VCaP (cell line): ENCODE data around the gene MMP15.

Source experiments
- H3K27ac ChIP-seq: fragments of 450-650 bp; 2 replicates; pipeline ENCODE4 v1.5.1; 2017
- TF ChIP-seq, protein P1 (sequence below): fragments of 450-650 bp; conservative IDR thresholded peaks from 2 replicates; pipeline ENCODE4 v1.5.1; 2017; ENCODE audit warnings: mild to moderate bottlenecking, moderate library complexity

MMP15 gene

DNA sequence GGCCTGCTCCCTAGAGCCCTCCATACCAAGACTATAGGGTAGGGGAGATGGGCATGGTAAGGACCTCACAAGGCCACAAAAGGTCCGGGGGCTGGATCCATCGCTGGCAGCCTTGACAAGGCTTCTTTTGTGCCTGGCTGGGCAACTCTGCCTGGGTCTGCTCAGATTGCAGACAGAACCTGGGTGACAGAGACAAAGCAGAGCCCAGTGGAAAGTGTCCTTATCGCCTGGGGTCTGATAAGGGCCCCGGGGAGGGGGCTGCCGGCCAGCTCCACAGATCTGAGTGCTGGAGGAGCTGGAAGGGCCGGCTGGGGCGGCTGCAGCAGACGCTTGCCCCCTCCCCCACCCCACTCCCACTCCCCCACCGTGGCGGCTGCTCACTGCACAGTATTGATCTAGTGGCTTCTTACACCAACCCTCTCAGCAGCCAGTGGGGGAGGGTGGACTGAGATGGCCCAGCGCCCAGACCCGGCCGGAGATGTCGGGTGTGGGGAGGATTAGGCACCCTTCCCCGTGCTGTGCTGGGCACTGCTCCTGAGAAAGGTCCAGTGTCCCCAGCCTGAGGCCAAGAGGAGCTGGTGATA, 7.2 kb downstream of the MMP15 start:
- TF ChIP-seq, protein P1, sequence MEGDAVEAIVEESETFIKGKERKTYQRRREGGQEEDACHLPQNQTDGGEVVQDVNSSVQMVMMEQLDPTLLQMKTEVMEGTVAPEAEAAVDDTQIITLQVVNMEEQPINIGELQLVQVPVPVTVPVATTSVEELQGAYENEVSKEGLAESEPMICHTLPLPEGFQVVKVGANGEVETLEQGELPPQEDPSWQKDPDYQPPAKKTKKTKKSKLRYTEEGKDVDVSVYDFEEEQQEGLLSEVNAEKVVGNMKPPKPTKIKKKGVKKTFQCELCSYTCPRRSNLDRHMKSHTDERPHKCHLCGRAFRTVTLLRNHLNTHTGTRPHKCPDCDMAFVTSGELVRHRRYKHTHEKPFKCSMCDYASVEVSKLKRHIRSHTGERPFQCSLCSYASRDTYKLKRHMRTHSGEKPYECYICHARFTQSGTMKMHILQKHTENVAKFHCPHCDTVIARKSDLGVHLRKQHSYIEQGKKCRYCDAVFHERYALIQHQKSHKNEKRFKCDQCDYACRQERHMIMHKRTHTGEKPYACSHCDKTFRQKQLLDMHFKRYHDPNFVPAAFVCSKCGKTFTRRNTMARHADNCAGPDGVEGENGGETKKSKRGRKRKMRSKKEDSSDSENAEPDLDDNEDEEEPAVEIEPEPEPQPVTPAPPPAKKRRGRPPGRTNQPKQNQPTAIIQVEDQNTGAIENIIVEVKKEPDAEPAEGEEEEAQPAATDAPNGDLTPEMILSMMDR = no peak
- peak overlapping the region; percentile 63 for H3K27ac ChIP-seq

DNA sequence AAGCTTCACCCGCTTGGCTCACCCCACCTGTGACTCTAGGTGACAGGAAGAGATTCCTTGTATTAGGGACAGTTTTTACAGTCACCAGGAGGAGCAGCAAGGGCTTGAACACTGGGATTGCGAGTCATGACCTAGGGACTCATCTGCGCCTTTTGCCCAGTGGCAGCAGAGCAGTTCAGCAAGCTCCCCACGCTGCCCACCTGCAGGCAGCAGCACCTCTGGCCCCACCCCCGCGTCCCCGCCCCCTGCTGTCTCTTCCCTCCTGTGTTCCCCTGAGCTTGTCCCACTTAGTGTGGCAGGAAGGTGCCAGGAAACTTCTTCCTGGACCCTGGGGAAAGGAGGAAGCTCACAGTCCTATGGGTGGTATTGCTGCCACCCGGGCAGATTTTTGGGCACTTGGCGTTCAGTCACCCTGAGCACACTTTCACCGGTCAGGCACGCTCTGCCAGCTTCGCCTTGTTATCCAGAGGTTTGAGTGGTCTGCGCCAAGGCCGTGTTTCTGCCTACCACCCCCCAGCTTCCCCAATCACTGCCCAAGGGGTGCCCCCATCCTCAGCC, 8.7 kb downstream of the MMP15 start:
- H3K27ac ChIP-seq = no peak overlapping the region
- TF ChIP-seq, protein P1 = no peak

DNA sequence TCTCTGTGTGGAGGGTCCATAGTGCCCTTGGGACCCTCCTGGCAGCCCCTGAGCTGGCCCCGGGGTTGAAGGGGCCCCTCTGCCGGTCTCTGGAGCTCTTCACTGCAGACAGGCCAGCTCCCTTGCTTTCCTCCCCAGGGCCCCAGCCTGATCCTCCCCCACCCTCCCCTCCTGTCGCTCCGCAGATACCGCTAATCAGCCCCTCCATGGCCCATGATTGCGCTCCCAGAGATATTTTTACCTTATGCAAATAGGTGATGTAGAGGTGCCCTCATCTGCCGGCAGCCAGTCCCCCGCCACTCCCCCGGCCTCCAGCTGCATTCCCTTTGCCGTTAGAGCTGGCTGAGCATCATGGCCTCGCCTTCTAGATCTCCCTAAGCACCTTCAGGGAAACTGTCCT, 9.2 kb downstream of the MMP15 start:
- TF ChIP-seq, protein P1 = no peak
- H3K27ac ChIP-seq = no peak overlapping the region

DNA sequence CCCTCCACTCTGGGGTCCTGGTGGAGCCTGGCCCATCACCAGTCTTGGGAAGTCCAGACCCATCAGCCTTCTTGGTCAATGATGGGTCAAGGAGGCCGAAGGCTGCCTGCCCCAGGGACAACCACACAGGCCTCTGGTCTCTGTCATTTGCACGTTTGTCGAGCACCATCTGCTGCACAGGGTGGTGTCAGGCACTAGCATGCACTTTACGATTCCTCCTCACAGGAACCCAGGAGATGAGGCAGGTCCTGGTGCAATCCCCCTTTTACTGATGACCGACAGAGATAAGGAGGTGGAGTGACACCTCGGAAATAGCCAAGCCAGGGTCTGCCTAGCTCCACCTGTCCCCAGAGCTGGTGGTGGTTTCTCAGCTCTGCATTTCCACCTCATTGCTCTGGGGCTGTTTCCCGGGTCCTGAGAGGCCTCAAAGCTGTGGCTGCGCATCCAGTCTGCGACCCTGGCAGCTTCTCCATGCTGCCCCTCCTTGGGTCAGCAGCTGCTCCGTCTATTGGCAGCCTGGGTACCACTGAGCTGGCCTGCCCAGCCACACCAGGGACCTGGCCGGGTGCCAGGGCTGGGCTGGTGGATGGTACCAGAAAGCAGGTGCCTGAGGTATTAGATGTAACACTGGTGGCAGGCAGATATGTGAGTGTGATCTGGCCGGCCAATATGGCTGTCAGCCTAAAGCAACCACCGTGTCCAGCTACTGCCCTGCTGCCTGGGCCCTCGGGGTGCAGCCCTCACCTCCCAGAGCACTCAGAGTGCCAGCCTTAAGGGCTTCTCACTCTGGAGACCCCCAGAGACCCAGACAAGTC, 10.0 kb downstream of the MMP15 start:
- H3K27ac ChIP-seq = no peak overlapping the region
- TF ChIP-seq, protein P1 = no peak

DNA sequence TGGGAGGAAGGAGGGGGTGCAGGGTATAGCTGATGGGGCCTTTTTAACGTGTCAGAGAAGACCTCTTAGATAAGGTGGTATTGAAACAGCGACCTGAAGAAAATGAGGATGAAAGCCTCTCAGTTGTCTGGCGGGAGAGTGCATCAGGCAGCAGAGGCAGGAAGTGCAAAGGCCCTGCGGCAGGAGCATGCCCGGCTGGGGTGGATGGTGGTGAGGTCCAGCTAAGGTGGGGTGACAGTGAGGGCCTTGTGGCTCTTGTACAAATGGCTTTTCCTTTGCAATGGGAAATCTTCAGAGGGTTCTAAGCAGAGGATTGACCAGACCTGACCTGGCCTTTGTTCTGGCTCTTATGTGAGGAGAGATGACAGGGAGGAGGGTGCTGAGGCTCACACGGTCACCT, 11.4 kb downstream of the MMP15 start:
- H3K27ac ChIP-seq = no peak overlapping the region
- TF ChIP-seq, protein P1 = no peak

DNA sequence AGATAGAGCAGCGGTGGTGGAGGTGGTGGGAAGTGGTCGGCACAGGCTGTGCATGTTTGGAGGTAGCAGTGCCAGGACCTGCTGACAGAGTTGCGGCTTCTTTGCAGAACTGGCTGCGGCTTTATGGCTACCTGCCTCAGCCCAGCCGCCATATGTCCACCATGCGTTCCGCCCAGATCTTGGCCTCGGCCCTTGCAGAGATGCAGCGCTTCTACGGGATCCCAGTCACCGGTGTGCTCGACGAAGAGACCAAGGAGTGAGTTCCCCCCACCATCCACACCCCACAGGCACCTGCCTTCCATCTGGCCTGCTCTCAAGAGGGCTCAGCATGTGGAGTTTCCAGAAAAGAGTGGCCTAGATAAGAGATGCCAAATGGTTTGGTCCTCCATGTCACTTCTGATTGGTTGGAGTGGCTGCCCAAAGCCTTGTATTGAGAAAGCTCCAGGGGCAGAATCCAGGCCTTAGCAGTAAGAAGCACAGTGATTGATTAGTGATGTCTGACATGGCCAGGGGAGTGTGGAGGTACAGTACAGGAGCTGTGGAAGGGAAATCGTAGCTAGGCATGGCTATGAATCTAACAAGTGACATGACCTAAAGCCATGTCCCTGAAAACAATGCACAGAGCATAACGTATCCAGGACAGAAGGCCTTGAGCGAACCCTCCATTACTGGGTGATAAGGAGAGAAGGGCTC, 12.0 kb downstream of the MMP15 start:
- TF ChIP-seq, protein P1 = no peak

DNA sequence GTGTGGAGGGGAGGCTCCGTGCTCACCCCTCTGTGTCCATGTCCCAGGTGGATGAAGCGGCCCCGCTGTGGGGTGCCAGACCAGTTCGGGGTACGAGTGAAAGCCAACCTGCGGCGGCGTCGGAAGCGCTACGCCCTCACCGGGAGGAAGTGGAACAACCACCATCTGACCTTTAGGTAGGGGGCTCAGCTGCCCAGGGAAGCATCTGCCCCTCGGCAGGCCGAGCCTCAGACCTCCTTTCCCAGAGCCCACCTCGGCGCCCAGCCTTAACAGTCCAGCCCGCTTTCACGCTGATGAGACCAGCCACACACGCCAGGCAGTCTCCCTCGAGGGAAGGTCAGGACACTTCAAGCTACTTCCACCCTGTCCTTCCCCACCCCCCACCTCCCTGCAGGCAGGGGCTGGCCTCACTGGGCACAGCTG, 12.7 kb downstream of the MMP15 start:
- TF ChIP-seq, protein P1 = no peak
- no peak overlapping the region for H3K27ac ChIP-seq

More for the DNA sequence above, 12.0 kb downstream of the MMP15 start:
- H3K27ac ChIP-seq = no peak overlapping the region
